ENCODE data around the gene TSPO. TPM values are rescaled to one million over a fixed set of nuclear protein-coding genes. Genes with fewer than 3 reads are reported as not detected.

The TSPO gene
- total and polyA plus RNA-seq, 2 donors, result 32.0 to 93.2 TPM

DNA sequence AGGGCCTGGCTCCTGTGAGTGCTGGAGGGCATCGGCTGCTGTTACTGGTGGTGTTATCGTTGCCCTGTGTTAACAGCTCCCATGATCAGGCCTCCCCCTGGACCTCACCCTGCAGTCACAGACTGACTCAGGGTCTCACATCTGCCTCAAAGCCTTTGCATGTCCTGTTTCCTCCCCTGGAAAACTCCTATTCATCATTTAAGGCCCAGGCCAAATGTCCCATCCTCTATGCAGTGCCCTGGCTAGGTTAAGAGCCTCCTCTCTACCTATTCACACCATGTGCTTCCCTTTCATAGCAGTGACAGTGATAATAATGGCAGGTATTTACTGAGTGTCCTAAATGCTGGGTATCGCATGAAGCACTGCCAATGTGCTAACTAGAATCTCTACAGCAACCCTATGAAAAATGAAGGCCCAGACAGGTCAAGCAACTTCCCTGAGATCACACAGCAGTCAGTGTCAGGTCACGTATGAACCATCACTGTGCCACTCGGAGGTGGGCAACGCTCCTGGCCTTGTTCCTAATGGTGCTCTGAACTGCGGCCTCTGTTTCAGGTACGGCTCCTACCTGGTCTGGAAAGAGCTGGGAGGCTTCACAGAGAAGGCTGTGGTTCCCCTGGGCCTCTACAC lies 9.3 kb downstream of the TSPO start:
- Histone ChIP-seq H3K4me3 (ENCODE audit: low read length in 2 of 2) (no peak overlapping the region), H3K27ac (ENCODE audit: low read depth in 1 of 2, low read length in 1 of 2) (no peak overlapping the region), H3K4me1 (ENCODE audit: control insufficient read depth in 2 of 2, insufficient read depth in 2 of 2, low read length in 2 of 2) (peaks cover 0 to 7% of the 10 kb centered on the region in 2 donors), H3K27me3 (ENCODE audit: control insufficient read depth in 2 of 2, insufficient read depth in 1 of 2, low read length in 1 of 2) (peaks cover 2 to 21% of the 10 kb centered on the region in 2 donors), H3K36me3 (ENCODE audit: control insufficient read depth in 2 of 2, insufficient read depth in 2 of 2, low read length in 1 of 2) (no peaks in the 10 kb centered on the region), H3K9me3 (ENCODE audit: control insufficient read depth in 2 of 2, insufficient read depth in 1 of 2, low read length in 1 of 2) (peaks cover 0 to 3% of the 10 kb centered on the region in 2 donors)
- 98% methylated on average over 8 of the region's 8 CpGs for WGBS
- DNase-seq (ENCODE audit: low read depth in 6 of 9, low spot score in 9 of 9), result no peak

DNA sequence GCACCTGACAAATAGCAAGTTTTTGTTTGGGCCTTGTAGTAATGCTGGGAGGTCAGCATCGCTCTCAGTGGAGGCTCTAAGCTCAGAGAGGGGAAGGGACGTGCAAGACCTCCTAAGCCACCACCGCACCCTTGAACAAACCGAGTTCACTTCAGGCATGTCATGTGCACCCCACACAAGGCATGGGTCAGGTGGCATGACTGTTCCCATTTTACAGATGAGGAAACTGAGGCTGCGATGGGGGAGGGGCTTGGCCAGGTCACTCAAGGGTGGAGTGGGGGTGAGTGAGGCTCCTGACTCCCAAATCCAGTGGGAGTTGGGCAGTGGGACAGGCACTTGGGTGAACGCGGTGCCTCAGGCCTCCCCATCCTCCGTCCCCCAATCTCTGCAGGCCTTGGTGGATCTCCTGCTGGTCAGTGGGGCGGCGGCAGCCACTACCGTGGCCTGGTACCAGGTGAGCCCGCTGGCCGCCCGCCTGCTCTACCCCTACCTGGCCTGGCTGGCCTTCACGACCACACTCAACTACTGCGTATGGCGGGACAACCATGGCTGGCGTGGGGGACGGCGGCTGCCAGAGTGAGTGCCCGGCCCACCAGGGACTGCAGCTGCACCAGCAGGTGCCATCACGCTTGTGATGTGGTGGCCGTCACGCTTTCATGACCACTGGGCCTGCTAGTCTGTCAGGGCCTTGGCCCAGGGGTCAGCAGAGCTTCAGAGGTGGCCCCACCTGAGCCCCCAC lies 11.2 kb downstream of the TSPO start:
- H3K27me3 ChIP-seq (ENCODE audit: control insufficient read depth in 2 of 2, insufficient read depth in 1 of 2, low read length in 1 of 2), result peaks cover 2 to 21% of the 10 kb centered on the region in 2 donors
- no peak overlapping the region for H3K4me3 ChIP-seq (ENCODE audit: low read length in 2 of 2)
- H3K27ac ChIP-seq (ENCODE audit: low read depth in 1 of 2, low read length in 1 of 2), result no peak overlapping the region
- peaks cover 0 to 3% of the 10 kb centered on the region in 2 donors for H3K9me3 ChIP-seq (ENCODE audit: control insufficient read depth in 2 of 2, insufficient read depth in 1 of 2, low read length in 1 of 2)
- H3K4me1 ChIP-seq (ENCODE audit: control insufficient read depth in 2 of 2, insufficient read depth in 2 of 2, low read length in 2 of 2), result peaks cover 0 to 7% of the 10 kb centered on the region in 2 donors
- peaks cover 2 to 8% of the 10 kb centered on the region in 2 donors for H3K36me3 ChIP-seq (ENCODE audit: control insufficient read depth in 2 of 2, insufficient read depth in 2 of 2, low read length in 1 of 2)
- DNase-seq (ENCODE audit: low read depth in 6 of 9, low spot score in 9 of 9), result no peak
- WGBS, result 98% methylated on average over 24 of the region's 24 CpGs

DNA sequence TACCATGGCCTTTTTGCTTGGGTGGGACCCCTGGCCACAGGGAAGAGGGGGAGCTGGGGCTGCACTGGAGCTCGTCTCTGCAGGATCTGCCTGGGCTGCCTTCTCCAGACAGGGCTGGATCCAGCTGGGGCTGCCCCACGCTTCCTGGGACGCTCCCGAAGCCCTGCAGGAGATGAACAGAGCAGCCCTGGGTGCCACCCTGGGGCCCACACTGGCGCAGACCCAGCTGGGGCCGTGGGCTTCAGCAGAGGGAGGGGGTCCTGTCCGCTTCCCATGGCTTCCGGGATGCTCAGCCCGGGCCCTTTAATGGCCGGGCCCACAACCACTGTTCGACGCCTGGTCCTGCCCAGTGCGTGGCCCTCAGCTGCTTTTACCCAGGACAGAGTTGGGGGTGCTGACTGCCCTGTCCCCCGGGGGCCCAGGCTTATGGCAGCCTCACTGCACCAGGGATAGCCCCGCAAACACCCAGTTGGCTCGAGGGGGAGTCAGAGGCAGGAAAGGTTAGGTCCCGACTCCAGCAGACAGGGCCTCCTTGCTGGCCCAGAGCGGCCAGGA lies 12.0 kb downstream of the TSPO start:
- Histone ChIP-seq H3K4me3 (ENCODE audit: low read length in 2 of 2) (no peak overlapping the region), H3K27ac (ENCODE audit: low read depth in 1 of 2, low read length in 1 of 2) (no peak overlapping the region), H3K4me1 (ENCODE audit: control insufficient read depth in 2 of 2, insufficient read depth in 2 of 2, low read length in 2 of 2) (peaks cover 0 to 7% of the 10 kb centered on the region in 2 donors), H3K27me3 (ENCODE audit: control insufficient read depth in 2 of 2, insufficient read depth in 1 of 2, low read length in 1 of 2) (peaks cover 2 to 21% of the 10 kb centered on the region in 2 donors), H3K36me3 (ENCODE audit: control insufficient read depth in 2 of 2, insufficient read depth in 2 of 2, low read length in 1 of 2) (peaks cover 8 to 11% of the 10 kb centered on the region in 2 donors), H3K9me3 (ENCODE audit: control insufficient read depth in 2 of 2, insufficient read depth in 1 of 2, low read length in 1 of 2) (peaks cover 0 to 3% of the 10 kb centered on the region in 2 donors)
- no peak for DNase-seq (ENCODE audit: low read depth in 6 of 9, low spot score in 9 of 9)
- 95% methylated on average over 18 of the region's 18 CpGs for WGBS

DNA sequence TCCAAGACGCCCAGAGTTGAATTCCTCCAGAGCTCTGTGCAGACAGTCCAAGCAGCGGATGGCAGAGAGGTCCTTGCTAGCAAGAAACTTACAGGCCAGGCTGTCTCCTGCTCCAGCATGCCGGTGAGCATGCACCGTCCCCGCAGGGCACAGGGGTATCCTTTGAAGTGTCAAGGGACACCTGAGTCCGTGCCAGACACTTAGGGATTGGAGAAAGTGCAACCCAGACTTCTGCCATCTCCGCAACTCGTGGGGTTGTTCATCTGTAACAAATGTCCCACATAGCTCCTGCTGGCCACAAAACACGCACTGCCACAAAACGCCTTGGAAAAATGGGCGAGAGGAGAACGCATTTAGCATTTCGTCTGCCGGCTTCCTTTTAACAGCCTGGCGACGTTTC lies 13.3 kb downstream of the TSPO start:
- Histone ChIP-seq H3K9me3 (ENCODE audit: control insufficient read depth in 2 of 2, insufficient read depth in 1 of 2, low read length in 1 of 2) (peaks cover 0 to 3% of the 10 kb centered on the region in 2 donors), H3K4me3 (ENCODE audit: low read length in 2 of 2) (no peak overlapping the region), H3K4me1 (ENCODE audit: control insufficient read depth in 2 of 2, insufficient read depth in 2 of 2, low read length in 2 of 2) (peaks cover 0 to 7% of the 10 kb centered on the region in 2 donors), H3K36me3 (ENCODE audit: control insufficient read depth in 2 of 2, insufficient read depth in 2 of 2, low read length in 1 of 2) (peaks cover 8 to 22% of the 10 kb centered on the region in 2 donors), H3K27me3 (ENCODE audit: control insufficient read depth in 2 of 2, insufficient read depth in 1 of 2, low read length in 1 of 2) (peaks cover 2 to 21% of the 10 kb centered on the region in 2 donors), H3K27ac (ENCODE audit: low read depth in 1 of 2, low read length in 1 of 2) (no peak overlapping the region)
- WGBS, result 46% methylated on average over 16 of the region's 16 CpGs
- DNase-seq (ENCODE audit: low read depth in 6 of 9, low spot score in 9 of 9), result no peak

DNA sequence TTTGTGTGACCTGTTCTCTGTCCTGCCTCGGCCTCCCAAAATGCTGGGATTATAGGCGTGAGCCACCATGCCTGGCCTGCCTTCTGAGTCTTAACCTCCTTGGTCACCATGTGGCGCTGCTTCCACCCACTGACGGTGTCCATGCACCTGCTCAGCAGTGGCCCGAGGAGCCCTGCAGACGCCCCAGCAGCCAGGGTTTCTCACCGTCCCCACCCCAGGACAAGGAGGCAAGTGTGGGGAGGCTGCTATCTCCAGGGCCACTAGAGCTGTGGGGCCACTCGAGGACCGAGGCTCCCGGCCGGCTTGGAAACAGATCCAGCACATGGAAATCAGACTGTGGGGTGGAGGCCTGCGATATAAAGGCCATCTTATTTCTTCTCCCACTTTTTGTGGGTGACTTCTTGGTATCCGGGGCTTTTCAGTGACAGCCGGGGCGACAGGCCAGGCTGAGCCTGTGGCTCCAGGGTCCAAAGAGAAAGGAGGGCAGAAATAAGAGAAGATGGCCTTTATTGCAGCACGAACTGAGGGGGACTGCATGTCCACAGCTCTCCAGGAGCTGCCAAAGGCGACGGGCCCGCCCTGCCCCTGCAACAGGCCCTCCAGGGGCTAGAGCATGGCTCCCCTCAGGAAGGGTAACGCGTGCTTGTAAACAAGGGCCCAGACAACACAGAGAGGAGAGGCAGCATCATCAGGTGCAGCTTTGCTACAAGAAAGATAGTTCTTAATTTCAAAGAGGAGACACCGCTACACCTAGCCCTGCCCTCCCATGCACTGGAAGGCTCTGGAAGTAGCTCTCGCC lies 15.0 kb downstream of the TSPO start:
- Histone ChIP-seq H3K36me3 (ENCODE audit: control insufficient read depth in 2 of 2, insufficient read depth in 2 of 2, low read length in 1 of 2) (peaks cover 14 to 33% of the 10 kb centered on the region in 2 donors), H3K4me1 (ENCODE audit: control insufficient read depth in 2 of 2, insufficient read depth in 2 of 2, low read length in 2 of 2) (peaks cover 0 to 7% of the 10 kb centered on the region in 2 donors)

DNA sequence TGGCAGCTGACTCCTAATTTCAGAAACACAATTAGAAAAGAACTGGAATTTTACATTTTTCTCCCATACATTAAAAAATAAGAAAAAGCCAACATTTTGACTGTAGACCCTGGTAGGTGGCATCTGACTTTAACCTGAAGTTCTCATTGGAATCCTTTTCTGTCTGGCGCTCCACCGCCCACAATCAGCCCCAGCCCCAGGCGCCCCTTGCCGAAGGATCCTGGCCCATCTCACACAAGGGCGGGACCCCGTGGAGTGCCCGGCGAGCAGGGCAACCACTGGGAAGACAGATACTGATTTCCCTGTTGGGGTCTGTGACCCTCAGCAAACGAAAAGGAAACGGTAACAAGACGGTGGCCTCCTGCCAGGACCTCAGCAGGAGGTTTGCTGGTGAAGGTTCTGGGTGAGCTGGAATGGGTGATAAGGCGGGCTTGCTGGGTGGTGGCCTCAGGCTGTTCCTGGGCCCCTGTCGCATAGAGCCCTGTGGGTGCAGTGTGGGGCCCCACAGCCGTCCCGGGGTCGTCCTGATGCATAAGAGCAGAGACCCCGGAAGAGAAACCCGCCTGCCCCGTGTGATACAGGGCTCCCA lies 15.7 kb downstream of the TSPO start:
- 98% methylated on average over 19 of the region's 19 CpGs for WGBS
- H3K27ac ChIP-seq (ENCODE audit: low read depth in 1 of 2, low read length in 1 of 2), result no peak overlapping the region

More for the DNA sequence above, 15.0 kb downstream of the TSPO start:
- Histone ChIP-seq H3K4me3 (ENCODE audit: low read length in 2 of 2) (no peak overlapping the region), H3K27me3 (ENCODE audit: control insufficient read depth in 2 of 2, insufficient read depth in 1 of 2, low read length in 1 of 2) (peaks cover 2 to 21% of the 10 kb centered on the region in 2 donors), H3K27ac (ENCODE audit: low read depth in 1 of 2, low read length in 1 of 2) (no peak overlapping the region), H3K9me3 (ENCODE audit: control insufficient read depth in 2 of 2, insufficient read depth in 1 of 2, low read length in 1 of 2) (peaks cover 0 to 3% of the 10 kb centered on the region in 2 donors)
- DNase-seq (ENCODE audit: low read depth in 6 of 9, low spot score in 9 of 9), result no peak
- 94% methylated on average over 23 of the region's 23 CpGs for WGBS

DNA sequence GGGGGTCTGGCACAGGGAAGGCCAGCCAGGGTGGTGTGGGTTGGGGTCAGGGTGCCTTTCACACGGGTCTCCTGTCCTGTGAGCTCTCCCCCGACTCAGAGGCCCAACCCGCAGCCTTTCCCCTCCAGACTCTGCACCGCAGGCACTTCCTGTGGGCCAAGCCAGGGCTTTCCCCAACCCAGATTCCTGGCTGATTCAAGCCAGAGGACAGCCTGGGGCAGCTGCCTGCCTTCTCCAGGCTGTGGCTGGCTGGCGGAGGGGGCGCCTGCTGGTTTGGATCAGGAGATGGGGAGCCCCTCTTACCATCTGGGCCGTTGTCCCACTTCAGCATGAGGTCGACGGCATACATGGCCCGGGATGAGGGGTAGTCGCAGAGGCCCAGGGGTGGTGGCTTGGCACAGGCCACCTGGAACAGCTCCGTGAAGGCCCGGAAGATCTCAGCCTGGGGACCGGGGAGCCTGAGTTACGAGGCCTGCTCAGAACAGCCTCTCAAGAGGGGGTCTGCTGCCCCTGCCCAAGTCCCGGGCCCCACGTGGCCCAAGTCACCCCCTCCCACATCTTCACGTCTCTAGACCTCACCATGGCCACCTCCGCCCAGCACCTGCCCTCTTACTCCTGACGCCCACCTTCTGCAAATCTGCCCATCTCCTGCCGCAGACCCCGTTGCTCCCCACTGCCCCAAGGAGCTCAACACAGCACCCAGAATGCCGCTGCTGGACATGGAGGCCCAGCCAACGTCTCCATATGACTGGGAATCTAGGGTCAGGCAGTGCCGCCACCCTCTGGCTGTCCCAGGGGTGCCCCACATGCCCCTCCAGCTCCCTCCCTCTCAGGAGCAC lies 17.3 kb downstream of the TSPO start:
- H3K9me3 ChIP-seq (ENCODE audit: control insufficient read depth in 2 of 2, insufficient read depth in 1 of 2, low read length in 1 of 2), result peaks cover 0 to 3% of the 10 kb centered on the region in 2 donors
- H3K36me3 ChIP-seq (ENCODE audit: control insufficient read depth in 2 of 2, insufficient read depth in 2 of 2, low read length in 1 of 2), result peaks cover 31 to 55% of the 10 kb centered on the region in 2 donors
- no peak overlapping the region for H3K4me3 ChIP-seq (ENCODE audit: low read length in 2 of 2)
- WGBS, result 96% methylated on average over 25 of the region's 25 CpGs
- no peak for DNase-seq (ENCODE audit: low read depth in 6 of 9, low spot score in 9 of 9)
- no peak overlapping the region for H3K27ac ChIP-seq (ENCODE audit: low read depth in 1 of 2, low read length in 1 of 2)
- peaks cover 2 to 14% of the 10 kb centered on the region in 2 donors for H3K27me3 ChIP-seq (ENCODE audit: control insufficient read depth in 2 of 2, insufficient read depth in 1 of 2, low read length in 1 of 2)
- peaks cover 0 to 5% of the 10 kb centered on the region in 2 donors for H3K4me1 ChIP-seq (ENCODE audit: control insufficient read depth in 2 of 2, insufficient read depth in 2 of 2, low read length in 2 of 2)

More for the DNA sequence above, 15.7 kb downstream of the TSPO start:
- no peak overlapping the region for H3K4me3 ChIP-seq (ENCODE audit: low read length in 2 of 2)
- peaks cover 0 to 3% of the 10 kb centered on the region in 2 donors for H3K9me3 ChIP-seq (ENCODE audit: control insufficient read depth in 2 of 2, insufficient read depth in 1 of 2, low read length in 1 of 2)
- no peak for DNase-seq (ENCODE audit: low read depth in 6 of 9, low spot score in 9 of 9)
- H3K4me1 ChIP-seq (ENCODE audit: control insufficient read depth in 2 of 2, insufficient read depth in 2 of 2, low read length in 2 of 2), result peaks cover 0 to 7% of the 10 kb centered on the region in 2 donors
- peaks cover 2 to 21% of the 10 kb centered on the region in 2 donors for H3K27me3 ChIP-seq (ENCODE audit: control insufficient read depth in 2 of 2, insufficient read depth in 1 of 2, low read length in 1 of 2)
- peaks cover 22 to 41% of the 10 kb centered on the region in 2 donors for H3K36me3 ChIP-seq (ENCODE audit: control insufficient read depth in 2 of 2, insufficient read depth in 2 of 2, low read length in 1 of 2)
